GM12875 (cell line): Measurements from ENCODE around the gene CRYL1.

ENCODE experiments used
- H3K4me3 ChIP-seq: one replicate; pipeline ENCODE4 v1.5.1; 2011; ENCODE audit warnings: low read depth, low read length, control low read depth
- TF ChIP-seq, protein P1 (sequence below): IDR thresholded peaks from 2 replicates; pipeline ENCODE4 v1.5.1; 2011; ENCODE audit warnings: low read depth, mild to moderate bottlenecking, control low read depth, inconsistent platforms, low read length, moderate library complexity, borderline replicate concordance; ENCODE audit not compliant: insufficient read depth

The CRYL1 gene

DNA sequence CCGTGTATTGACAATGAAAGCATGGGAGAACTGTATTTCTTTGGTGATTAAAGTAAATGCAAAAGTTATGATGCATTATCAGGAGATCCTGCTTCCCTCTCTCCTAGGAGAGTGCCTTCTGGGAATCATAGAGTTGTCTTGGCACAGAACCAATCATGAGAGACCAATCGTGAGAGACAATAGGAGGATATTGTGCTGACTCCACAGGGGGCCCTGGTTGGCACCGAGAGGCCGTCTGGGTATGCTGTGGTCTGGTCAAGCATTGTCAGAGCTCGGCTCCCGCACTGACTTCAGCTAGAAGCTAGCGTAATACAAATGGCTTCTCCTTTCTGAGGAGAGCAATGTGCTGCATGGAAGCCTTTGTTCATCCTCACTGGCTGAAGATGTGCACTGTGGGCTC, 162.1 kb downstream of the CRYL1 start:
- TF ChIP-seq, protein P1, sequence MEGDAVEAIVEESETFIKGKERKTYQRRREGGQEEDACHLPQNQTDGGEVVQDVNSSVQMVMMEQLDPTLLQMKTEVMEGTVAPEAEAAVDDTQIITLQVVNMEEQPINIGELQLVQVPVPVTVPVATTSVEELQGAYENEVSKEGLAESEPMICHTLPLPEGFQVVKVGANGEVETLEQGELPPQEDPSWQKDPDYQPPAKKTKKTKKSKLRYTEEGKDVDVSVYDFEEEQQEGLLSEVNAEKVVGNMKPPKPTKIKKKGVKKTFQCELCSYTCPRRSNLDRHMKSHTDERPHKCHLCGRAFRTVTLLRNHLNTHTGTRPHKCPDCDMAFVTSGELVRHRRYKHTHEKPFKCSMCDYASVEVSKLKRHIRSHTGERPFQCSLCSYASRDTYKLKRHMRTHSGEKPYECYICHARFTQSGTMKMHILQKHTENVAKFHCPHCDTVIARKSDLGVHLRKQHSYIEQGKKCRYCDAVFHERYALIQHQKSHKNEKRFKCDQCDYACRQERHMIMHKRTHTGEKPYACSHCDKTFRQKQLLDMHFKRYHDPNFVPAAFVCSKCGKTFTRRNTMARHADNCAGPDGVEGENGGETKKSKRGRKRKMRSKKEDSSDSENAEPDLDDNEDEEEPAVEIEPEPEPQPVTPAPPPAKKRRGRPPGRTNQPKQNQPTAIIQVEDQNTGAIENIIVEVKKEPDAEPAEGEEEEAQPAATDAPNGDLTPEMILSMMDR, result no peak
- H3K4me3 ChIP-seq, result no peak overlapping the region

DNA sequence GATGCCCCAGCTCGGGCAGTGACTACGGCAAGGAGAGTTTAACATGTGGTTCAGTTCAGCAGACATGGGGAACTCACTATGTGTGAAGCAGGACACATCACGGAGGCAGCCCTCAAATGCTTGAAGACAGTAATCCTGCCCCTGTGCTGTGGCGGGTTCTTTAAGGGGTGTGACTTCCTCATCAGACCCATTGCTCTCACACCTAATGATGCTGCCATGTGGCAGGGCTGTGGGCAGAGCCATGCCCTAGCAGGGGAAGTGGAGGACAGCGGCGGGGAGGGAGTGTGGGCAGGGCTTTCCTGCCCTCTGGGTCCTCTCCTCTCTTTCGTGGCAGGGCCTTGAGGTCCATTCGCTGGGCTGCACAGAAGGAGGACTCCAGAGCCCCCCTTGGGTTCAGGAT, 162.5 kb downstream of the CRYL1 start:
- H3K4me3 ChIP-seq, result no peak overlapping the region
- TF ChIP-seq, protein P1, result no peak

DNA sequence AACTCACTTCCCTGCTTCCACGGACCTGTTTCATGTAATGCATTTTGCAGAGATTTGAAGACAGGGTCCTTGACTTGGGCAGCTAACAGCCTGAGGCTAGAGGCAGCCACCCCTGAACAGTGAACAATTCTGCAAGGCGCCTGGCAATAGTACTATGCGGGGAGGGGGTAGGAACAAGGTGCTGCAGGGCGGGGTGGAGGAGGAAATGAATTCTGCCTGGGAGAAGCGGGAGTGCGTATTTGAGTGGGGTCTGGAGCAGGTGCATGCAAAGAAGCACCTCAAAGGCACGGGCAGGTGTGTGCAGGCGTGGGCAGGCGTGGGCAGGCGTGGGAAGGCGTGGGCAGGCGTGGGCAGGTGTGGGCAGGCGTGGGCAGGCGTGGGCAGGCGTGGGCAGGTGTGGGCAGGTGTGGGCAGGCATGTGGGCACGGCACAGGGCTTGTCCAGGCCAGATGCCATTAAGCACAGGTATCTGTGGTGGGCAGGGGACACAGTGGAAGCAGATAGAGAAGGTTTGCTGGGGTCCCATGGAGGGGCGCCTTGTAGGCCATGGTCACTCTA, 163.1 kb downstream of the CRYL1 start:
- TF ChIP-seq, protein P1, result no peak

DNA sequence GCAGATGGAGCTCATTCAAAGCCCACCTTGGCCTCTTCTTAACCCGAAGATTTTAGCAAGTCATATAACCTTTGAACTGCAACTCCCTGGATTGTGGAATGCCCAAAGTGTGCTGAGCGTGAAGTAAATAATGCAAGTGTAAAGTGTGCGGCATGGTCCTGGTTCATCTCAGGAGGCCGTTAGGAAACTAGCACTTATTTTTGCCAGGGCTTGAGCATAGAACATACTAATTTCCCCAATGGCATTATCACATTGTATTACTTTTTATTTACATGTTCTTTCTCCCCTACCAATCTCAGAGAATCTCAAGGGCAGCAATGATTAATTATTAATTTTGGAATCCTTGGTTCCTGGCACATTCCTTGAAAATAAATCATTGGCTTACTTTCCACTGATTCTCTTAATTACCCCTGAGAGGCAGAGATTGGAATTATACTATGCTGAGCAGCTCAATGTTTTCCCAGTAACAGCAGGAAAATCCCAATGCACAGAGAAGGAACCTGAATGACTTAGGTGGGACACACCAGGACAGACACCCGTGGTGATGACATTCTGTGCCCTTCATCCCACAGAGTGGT, 164.7 kb downstream of the CRYL1 start:
- TF ChIP-seq, protein P1, result no peak
- no peak overlapping the region for H3K4me3 ChIP-seq

More for the DNA sequence above, 163.1 kb downstream of the CRYL1 start:
- H3K4me3 ChIP-seq, result no peak overlapping the region

DNA sequence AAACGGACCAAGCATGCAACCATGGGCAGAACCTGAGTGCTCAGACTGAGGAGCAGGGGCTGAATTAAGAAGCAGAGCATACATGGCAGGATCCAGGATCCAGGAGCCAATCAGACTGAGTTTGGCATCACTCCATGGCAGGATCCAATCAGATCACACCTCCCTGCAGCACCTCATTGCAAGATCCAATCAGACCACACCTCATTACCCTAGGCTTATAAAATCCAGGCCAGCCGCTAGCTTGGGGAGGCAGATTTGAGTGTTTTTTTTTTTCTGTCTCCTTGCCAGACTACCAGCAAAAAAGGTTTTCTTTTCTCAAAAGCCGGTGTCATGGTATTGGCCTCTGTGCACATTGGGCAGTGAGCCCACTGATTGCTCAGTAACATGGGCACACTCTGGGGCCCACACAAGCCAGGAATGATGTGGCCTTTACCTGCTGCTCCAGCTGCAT, 165.6 kb downstream of the CRYL1 start:
- no peak overlapping the region for H3K4me3 ChIP-seq

DNA sequence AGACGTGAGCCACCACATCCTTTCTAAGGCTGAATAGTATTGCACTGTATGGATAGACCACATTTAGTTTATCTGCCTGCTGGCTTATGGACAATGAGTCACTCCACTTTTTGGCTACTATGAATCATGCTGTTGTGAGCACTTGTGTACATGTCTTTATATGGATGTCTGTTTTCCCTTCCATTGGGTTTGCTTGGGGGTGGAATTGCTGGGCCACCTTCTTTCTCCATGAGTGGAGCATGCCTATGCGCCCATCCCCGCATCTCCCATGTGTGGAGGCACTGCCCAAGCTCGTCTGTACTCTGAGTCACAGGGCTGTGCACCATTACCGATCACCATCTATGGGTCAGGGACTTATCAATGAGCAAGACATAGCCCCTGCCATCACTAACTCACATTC, 166.3 kb downstream of the CRYL1 start:
- TF ChIP-seq, protein P1, result no peak
- no peak overlapping the region for H3K4me3 ChIP-seq

More for the DNA sequence above, 165.6 kb downstream of the CRYL1 start:
- TF ChIP-seq, protein P1, result no peak

DNA sequence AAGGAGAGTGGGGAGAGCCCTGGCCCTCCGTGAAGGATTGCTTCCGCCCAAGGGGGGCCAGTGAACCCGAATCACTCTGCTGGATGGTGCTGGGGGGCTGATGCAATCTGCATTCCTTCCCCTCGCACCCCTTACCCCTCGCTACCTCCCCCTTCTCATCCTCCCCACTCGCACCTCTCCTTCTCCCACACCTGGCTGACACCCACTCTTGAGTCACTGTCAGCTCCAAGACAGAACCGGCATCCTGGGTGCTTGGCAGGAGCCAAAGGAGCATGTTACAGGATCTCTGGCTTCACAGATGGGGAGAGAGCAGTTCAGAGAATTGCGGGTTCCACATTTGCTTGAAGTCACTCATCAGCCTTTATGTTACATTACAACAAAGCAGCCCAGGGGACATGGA, 167.6 kb downstream of the CRYL1 start:
- TF ChIP-seq, protein P1, result no peak
- no peak overlapping the region for H3K4me3 ChIP-seq
